ENCODE results near the gene MALSU1. TPM values are rescaled to one million over a fixed set of nuclear protein-coding genes. Genes with fewer than 3 reads are reported as not detected.

Gene MALSU1
- total and polyA plus RNA-seq, 2 of the 13 experiments (the other 11 are each of a cell fraction or from before 2014, with no cell fraction given): 72.0 to 141 TPM

- peaks cover 6% of the 10 kb centered on the region for H3K79me2 ChIP-seq (ENCODE audit: insufficient read depth, low read length)
- intact Hi-C loops (cut with micrococcal nuclease; ENCODE audit: unreplicated experiment): loop anchor here (1.0 to 5.0 kb wide), 2 partner anchors 43 to 180 kb away; no protein-coding TSS in a partner anchor
- H3K4me2 ChIP-seq (ENCODE audit: low read depth, low read length): peak overlapping the region; percentile 98
- peak overlapping the region in 2 of 3 experiments; percentile 50 to 70; a peak in 3 of 6 replicates for H3K4me3 ChIP-seq (replicated peaks in 1 of 3; ENCODE audit: insufficient read depth in 1 of 3, low read depth in 2 of 3, low read length in 3 of 3)
- peaks cover 81% of the 10 kb centered on the region for H3K4me1 ChIP-seq (ENCODE audit: insufficient read depth, low read length)
- in situ Hi-C loops (cut with HindIII; ENCODE audit: extremely low pct_ligation_motif_present, low pct_unique_long_range_greater_than_20kb): no loop called here
- no peaks in the 10 kb centered on the region for H3K36me3 ChIP-seq (replicated peaks in 1 of 2; ENCODE audit: control insufficient read depth in 1 of 2, insufficient read depth in 2 of 2, low read length in 2 of 2)
- CTCF ChIA-PET (ENCODE audit: low intra/inter-chr PET ratio, low total read pairs): no interaction called here
- H3K9me3 ChIP-seq (ENCODE audit: low read length): no peaks in the 10 kb centered on the region
- WGBS (ENCODE audit: low lambda C conversion rate): 4% methylated on average over 6 of the region's 6 CpGs
- FAIRE-seq (peak; percentile 97), ATAC-seq (peak; percentile 57), DNase-seq (ENCODE audit: low spot score) (peak; percentile 93)
- H4K20me1 ChIP-seq (ENCODE audit: insufficient read depth, low read length): no peaks in the 10 kb centered on the region
- BruUV-seq (replicated peaks): no TSS peak
- H3K9ac ChIP-seq (ENCODE audit: insufficient read depth, low read depth, low read length): peak overlapping the region; percentile 84
- peak overlapping the region; percentile 59 for H2AFZ ChIP-seq (ENCODE audit: low read length)
- H3K27me3 ChIP-seq (ENCODE audit: control insufficient read depth in 1 of 2, insufficient read depth in 2 of 2, low read length in 2 of 2): no peaks in the 10 kb centered on the region; a peak in 1 of 5 replicates
- peak overlapping the region; percentile 100 for H3K27ac ChIP-seq (ENCODE audit: extremely low read length, insufficient read depth, low read length)
- POLR2A ChIA-PET: interaction anchor here (1.0 to 4.9 kb wide), 19 partner anchors 9 to 180 kb away, joined by 3 to 69 read pairs (median 7); partner anchors contain the start of gene IGF2BP3
- TF ChIP-seq MIXL1 (CRISPR knock-in tag; IDR thresholded peaks at IDR 0.05) (peak; percentile 41; the same call in 1 of the 2 replicates), ZNF720 (CRISPR knock-in tag; IDR thresholded peaks at IDR 0.05) (no peak), ZNF549 (CRISPR knock-in tag; IDR thresholded peaks at IDR 0.05) (no peak), MAZ (IDR thresholded peaks at IDR 0.05; ENCODE audit: borderline replicate concordance, low read depth, low read length) (no peak), MAZ (CRISPR knock-in tag; IDR thresholded peaks at IDR 0.05; ENCODE audit: low read depth) (no peak; the same call in 1 of the 2 replicates), SALL1 (CRISPR knock-in tag; IDR thresholded peaks at IDR 0.05) (peak; percentile 72), MED1 (CRISPR knock-in tag; IDR thresholded peaks at IDR 0.05) (peak; percentile 67), GABPA (IDR thresholded peaks at IDR 0.05; ENCODE audit: low read depth, low read length) (no peak), GABPA (CRISPR knock-in tag; IDR thresholded peaks at IDR 0.05; ENCODE audit: low read depth) (peak; percentile 19; the same call in 1 of the 2 replicates), MEIS1 (CRISPR knock-in tag; IDR thresholded peaks at IDR 0.05; ENCODE audit: borderline replicate concordance) (no peak), ZMYM4 (CRISPR knock-in tag; IDR thresholded peaks at IDR 0.05) (peak; percentile 53; the same call in 1 of the 2 replicates), ZNF670 (CRISPR knock-in tag; IDR thresholded peaks at IDR 0.05; ENCODE audit: borderline replicate concordance) (peak; percentile 87), JARID2 (CRISPR knock-in tag; IDR thresholded peaks at IDR 0.05; ENCODE audit: insufficient replicate concordance) (no peak), RBFOX2 (IDR thresholded peaks at IDR 0.05; ENCODE audit: low read depth, low read length) (0 out of 2 replicates have a peak, but pooled peaks have one; percentile 30), ZNF510 (CRISPR knock-in tag; IDR thresholded peaks at IDR 0.05; ENCODE audit: low read depth) (no peak), PHF5A (CRISPR knock-in tag; IDR thresholded peaks at IDR 0.05; ENCODE audit: low read depth, unreplicated experiment) (no peak), ESRRA (CRISPR knock-in tag; IDR thresholded peaks at IDR 0.05; ENCODE audit: low read depth) (peak; percentile 28; the same call in 1 of the 2 replicates), ZNF569 (CRISPR knock-in tag; IDR thresholded peaks at IDR 0.05; ENCODE audit: borderline replicate concordance) (no peak), ZSCAN29 (CRISPR knock-in tag; conservative IDR thresholded peaks at IDR 0.05) (no peak)
- TF ChIP-seq, protein P1, sequence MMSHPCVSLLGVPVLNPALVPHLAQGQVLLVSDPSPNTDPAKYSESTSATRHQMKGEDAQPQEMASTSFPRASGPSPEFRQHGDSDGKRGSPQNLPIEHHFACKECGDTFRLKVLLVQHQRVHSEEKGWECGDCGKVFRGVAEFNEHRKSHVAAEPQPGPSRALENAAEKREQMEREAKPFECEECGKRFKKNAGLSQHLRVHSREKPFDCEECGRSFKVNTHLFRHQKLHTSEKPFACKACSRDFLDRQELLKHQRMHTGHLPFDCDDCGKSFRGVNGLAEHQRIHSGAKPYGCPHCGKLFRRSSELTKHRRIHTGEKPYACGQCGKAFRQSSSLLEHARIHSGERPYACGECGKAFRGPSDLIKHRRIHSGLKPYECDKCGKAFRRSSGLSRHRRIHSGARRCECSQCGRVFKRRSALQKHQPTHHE (CRISPR knock-in tag; IDR thresholded peaks at IDR 0.05; ENCODE audit: borderline replicate concordance): no peak
- TF ChIP-seq, protein P2, sequence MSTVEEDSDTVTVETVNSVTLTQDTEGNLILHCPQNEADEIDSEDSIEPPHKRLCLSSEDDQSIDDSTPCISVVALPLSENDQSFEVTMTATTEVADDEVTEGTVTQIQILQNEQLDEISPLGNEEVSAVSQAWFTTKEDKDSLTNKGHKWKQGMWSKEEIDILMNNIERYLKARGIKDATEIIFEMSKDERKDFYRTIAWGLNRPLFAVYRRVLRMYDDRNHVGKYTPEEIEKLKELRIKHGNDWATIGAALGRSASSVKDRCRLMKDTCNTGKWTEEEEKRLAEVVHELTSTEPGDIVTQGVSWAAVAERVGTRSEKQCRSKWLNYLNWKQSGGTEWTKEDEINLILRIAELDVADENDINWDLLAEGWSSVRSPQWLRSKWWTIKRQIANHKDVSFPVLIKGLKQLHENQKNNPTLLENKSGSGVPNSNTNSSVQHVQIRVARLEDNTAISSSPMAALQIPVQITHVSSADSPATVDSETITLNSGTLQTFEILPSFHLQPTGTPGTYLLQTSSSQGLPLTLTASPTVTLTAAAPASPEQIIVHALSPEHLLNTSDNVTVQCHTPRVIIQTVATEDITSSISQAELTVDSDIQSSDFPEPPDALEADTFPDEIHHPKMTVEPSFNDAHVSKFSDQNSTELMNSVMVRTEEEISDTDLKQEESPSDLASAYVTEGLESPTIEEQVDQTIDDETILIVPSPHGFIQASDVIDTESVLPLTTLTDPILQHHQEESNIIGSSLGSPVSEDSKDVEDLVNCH (CRISPR knock-in tag; IDR thresholded peaks at IDR 0.05): no peak
Observed at GRCh38 chr7:23294549-23295400, 4.4 kb upstream of the MALSU1 start.
